SH-SY5Y (cell line): ENCODE data around the gene KIF20A.

Source experiments
- GATA2 ChIP-seq: IDR thresholded peaks from 2 replicates; pipeline ENCODE4 v1.6.1; 2011; ENCODE audit warnings: mild to moderate bottlenecking, low read depth, low read length
- GATA3 ChIP-seq: IDR thresholded peaks from 2 replicates; pipeline ENCODE4 v1.6.1; 2011; ENCODE audit warnings: low read depth, mild to moderate bottlenecking, low read length, moderate library complexity

KIF20A gene

DNA sequence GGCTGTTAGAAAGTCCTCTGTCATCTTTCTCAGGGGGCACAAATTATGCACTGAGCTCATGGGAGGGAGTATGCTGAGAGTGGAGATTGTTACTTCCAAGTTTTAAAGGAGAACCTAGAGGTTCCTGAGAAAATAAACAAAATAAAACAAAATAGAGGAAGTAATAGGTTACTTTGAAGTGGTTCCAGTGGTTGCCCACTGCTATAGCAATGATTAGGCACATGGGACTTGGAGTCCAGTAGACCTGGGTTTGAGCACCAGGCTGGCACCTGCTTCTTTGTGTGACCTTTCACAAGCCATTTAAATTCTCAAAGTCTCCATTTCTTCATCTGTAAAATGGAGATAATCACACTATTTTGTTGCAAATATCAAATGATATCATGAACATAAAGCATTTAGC lies 48.0 kb downstream of the KIF20A start:
- no peak for TF ChIP-seq GATA3
- no peak for TF ChIP-seq GATA2

DNA sequence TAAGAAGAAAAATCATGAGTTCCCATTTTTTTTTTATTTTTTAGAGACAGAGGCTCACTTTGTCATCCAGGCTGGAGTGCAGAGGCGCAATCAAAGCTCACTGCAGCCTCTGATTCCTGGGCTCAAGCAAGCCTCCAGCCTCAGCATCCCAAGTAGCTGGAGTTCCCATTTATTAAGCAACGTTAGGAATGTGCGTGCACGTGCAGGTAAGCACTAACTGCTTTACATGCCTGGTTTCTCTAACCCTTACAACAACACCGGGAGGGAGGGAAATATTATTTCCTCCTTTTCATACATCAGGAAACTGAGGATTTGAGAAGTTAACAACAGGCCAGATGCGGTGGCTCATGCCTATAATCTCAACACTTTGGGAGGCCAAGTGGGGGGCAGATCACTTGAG lies 50.5 kb downstream of the KIF20A start:
- TF ChIP-seq GATA2 (no peak), GATA3 (no peak)

DNA sequence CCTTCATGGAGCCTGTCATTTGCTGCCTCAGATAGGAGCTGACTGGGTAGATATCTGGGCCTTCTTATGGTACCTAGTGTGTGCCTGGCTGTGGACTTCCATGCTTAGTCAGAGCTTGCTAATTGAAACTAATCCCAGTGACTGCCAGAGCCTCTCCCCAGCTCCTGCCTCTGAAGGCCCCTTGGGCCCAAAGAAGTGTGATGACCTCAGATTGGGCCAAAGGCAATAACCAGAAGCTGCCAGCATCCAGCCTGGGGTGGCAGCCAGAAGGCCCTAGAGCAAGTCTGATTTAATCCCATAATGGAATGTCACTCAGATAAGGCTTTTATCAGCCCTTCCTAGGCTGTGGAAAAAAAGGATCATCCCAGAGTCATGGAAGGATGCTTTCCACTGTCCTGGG lies 51.3 kb downstream of the KIF20A start:
- TF ChIP-seq GATA3 (no peak), GATA2 (peak; percentile 77)

DNA sequence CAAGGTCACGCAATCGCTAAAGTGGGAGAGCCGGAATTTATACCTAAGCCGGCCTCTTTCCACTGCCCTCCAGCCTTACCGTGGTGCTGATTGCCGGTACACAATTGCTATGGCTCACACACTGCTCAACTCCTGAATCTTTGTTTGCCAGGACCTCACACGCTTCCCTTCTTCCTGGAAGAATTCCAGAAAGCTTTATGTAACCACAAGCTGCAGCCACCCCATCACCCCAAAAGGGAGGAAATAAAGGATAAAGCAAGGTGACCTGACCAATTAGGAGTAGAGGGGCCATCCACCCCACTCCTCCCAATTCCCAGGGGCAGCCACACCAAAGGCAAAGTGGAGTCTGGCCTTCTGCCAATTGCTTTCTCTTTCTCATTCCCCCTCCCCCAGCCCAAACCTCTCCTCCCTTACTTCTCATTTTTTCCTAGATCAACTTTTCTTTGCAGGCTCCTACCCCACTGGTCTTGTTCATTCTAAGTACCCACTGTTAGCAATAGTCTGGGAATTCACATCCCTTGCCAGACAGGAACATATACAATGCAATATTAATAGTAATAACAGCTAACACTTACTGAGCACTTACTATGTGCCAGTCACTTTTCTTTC lies 52.2 kb downstream of the KIF20A start:
- TF ChIP-seq GATA2 (no peak), GATA3 (no peak)

DNA sequence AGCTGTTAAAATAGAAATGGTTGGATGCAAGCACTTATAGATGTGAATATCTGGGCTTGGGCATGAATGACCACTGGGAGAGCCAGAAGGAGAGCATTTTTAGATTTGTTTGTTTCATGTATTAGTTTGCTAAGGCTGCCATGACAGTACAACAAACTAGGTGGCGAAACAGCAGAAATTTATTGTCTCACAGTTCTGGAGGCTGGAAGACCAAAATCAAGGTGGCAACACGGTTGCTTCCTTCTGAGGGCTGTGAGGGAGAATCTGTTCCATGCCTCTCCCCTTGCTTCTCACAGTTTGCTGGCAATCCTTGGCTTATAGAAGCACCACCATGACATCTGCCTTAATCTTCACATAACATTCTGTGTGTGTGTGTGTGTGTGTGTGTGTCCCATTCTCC lies 54.4 kb downstream of the KIF20A start:
- TF ChIP-seq GATA2 (no peak), GATA3 (no peak)

DNA sequence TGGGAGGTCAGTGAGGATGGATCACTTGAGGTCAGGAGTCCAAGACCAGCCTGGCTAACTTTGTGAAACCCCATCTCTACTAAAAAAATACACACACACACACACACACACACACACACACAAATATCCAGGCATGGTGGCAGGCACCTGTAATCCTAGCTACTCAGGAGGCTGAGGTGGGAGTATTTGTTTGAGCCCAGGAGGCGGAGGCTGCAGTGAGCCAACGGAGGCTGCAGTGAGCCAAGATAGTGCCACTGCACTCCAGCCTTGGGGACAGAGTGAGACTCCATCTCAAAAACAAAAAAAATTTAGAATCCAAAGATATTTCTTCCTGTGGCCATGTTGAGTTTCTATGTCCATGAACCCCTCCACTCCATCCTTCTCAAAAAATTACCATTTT lies 55.7 kb downstream of the KIF20A start:
- TF ChIP-seq GATA3 (no peak), GATA2 (no peak)
